22Rv1 (cell line): ENCODE data around the gene PITPNM1.
"Not testable (repeated sequence)": the region's sequence is repeated elsewhere in the genome, so short reads cannot be mapped to it uniquely, and the experiment has no call there.

Experiments
- CTCF ChIP-seq: fragments of 450-650 bp; IDR thresholded peaks from 2 replicates; pipeline ENCODE4 v1.5.1; 2017; ENCODE audit warnings: mild to moderate bottlenecking
- ZFX ChIP-seq: fragments of 450-650 bp; IDR thresholded peaks from 2 replicates; pipeline ENCODE4 v1.6.1; 2017; ENCODE audit warnings: antibody characterized with exemption, borderline replicate concordance

GRCh38 chr11:67477344-67478050 is 27.7 kb downstream of the PITPNM1 start:
- not testable (repeated sequence) for TF ChIP-seq CTCF, ZFX
